OCI-LY1 (cell line): ENCODE results near the gene SPTB.

ENCODE experiments used
- EZH2 ChIP-seq: fragments of 200-600 bp; sonication (generic), shearing (Covaris generic); IDR thresholded peaks from 2 replicates; pipeline ENCODE4 v1.8.0; 2017; ENCODE audit warnings: borderline replicate concordance, mixed run types, mild to moderate bottlenecking, antibody characterized with exemption, low read length, moderate library complexity, mixed read lengths
- TF ChIP-seq, protein P1 (sequence below): fragments of 200-600 bp; sonication (generic), shearing (Covaris generic); IDR thresholded peaks from 2 replicates; pipeline ENCODE4 v1.5.1; 2017; ENCODE audit warnings: mild to moderate bottlenecking, antibody characterized with exemption, low read length, moderate library complexity, mixed read lengths

- no peak for TF ChIP-seq EZH2
- TF ChIP-seq, protein P1, sequence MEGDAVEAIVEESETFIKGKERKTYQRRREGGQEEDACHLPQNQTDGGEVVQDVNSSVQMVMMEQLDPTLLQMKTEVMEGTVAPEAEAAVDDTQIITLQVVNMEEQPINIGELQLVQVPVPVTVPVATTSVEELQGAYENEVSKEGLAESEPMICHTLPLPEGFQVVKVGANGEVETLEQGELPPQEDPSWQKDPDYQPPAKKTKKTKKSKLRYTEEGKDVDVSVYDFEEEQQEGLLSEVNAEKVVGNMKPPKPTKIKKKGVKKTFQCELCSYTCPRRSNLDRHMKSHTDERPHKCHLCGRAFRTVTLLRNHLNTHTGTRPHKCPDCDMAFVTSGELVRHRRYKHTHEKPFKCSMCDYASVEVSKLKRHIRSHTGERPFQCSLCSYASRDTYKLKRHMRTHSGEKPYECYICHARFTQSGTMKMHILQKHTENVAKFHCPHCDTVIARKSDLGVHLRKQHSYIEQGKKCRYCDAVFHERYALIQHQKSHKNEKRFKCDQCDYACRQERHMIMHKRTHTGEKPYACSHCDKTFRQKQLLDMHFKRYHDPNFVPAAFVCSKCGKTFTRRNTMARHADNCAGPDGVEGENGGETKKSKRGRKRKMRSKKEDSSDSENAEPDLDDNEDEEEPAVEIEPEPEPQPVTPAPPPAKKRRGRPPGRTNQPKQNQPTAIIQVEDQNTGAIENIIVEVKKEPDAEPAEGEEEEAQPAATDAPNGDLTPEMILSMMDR: no peak
These were observed 126.3 kb downstream of the SPTB start for GRCh38 chr14:64753374-64753773.
